ENCODE measurements around the gene TRMT1L. TPM values are rescaled to one million over a fixed set of nuclear protein-coding genes. Genes with fewer than 3 reads are reported as not detected.

The TRMT1L gene
- total and polyA plus RNA-seq, 10 of the 15 experiments (the other 5 are each of a cell fraction or from before 2014, with no cell fraction given) = 3.5 to 35.2 (median 16.9) TPM

GRCh38 chr1:185159966-185160365 is 3.2 kb upstream of the TRMT1L start:
- H3K27me3 ChIP-seq (replicated peaks in 1 of 2; ENCODE audit: control insufficient read depth in 2 of 2, insufficient read depth in 2 of 2, low read length in 1 of 2) = no peaks in the 10 kb centered on the region
- POLR2A ChIA-PET = no interaction called here
- no TSS peak for BruUV-seq (replicated peaks)
- WGBS (ENCODE audit: insufficient coverage, insufficient replicate concordance, low lambda C conversion rate, missing lambda C conversion rate) = 3% methylated on average over 3 of the region's 3 CpGs
- in situ Hi-C loops (cut with MboI) (loop anchor here (5.0 kb wide), 1 partner anchor 353 kb away; no protein-coding TSS in a partner anchor), intact Hi-C loops (cut with micrococcal nuclease; ENCODE audit: unreplicated experiment) (loop anchor here (5.0 kb wide), 3 partner anchors 113 to 403 kb away; partner anchors contain the start of genes IVNS1ABP and RNF2)
- H3K4me2 ChIP-seq (ENCODE audit: control insufficient read depth, insufficient read depth) = no peak overlapping the region
- no peaks in the 10 kb centered on the region for H4K20me1 ChIP-seq (ENCODE audit: control insufficient read depth, insufficient read depth)
- no peaks in the 10 kb centered on the region for H3K9me3 ChIP-seq (replicated peaks; ENCODE audit: control insufficient read depth, insufficient read depth, low read length)
- no peaks in the 10 kb centered on the region for H3K36me3 ChIP-seq (ENCODE audit: control insufficient read depth in 2 of 2, insufficient read depth in 2 of 2, low read length in 1 of 2)
- no peak overlapping the region for H3K9ac ChIP-seq (ENCODE audit: control insufficient read depth, insufficient read depth, low read length)
- no peak overlapping the region; the same call in 1 of the 2 replicates for H2AFZ ChIP-seq (ENCODE audit: control insufficient read depth, low read depth, low read length)
- DNase-seq (ENCODE audit: low read depth, low spot score) = peak; percentile 28
- ATAC-seq = no peak
- no peak for FAIRE-seq
- CTCF ChIA-PET = interaction anchor here (1.0 to 9.5 kb wide), 2 partner anchors 9 to 521 kb away, joined by 3 to 121 read pairs; no protein-coding TSS in a partner anchor
- peaks cover 18% of the 10 kb centered on the region for H3K79me2 ChIP-seq (ENCODE audit: control insufficient read depth, insufficient read depth, low read length)
- H3K4me3 ChIP-seq = no peak overlapping the region; the same call in 1 of the 2 replicates
- RAD21 ChIA-PET (ENCODE audit: unreplicated experiment) = interaction anchor here (0.6 kb wide), 1 partner anchor 10 kb away, joined by 3 read pairs; no protein-coding TSS in a partner anchor
- no peak overlapping the region for H3K27ac ChIP-seq (ENCODE audit: control insufficient read depth, insufficient read depth)
- H3K4me1 ChIP-seq (ENCODE audit: control insufficient read depth, insufficient read depth, low read length) = peaks cover 13% of the 10 kb centered on the region; the same call in 1 of the 2 replicates
- SMC1A ChIA-PET (ENCODE audit: uncharacterized antibody, unreplicated experiment) = interaction anchor here (4.1 kb wide), 1 partner anchor 9 kb away, joined by 39 read pairs; no protein-coding TSS in a partner anchor
- TF ChIP-seq POLR2AphosphoS2 (IDR thresholded peaks at IDR 0.05; ENCODE audit: low read depth, low read length) (no peak), NRF1 (conservative IDR thresholded peaks at IDR 0.05; ENCODE audit: low read depth, low read length) (no peak), PKNOX1 (IDR thresholded peaks at IDR 0.05) (no peak), LARP7 (IDR thresholded peaks at IDR 0.05) (no peak), NKRF (conservative IDR thresholded peaks at IDR 0.05) (no peak), SIN3A (IDR thresholded peaks at IDR 0.05; ENCODE audit: low read depth, low read length) (no peak), CTCF (IDR thresholded peaks at IDR 0.05 in 2 of 3, conservative IDR thresholded peaks at IDR 0.05 in 1 of 3; ENCODE audit: control insufficient read depth in 2 of 3, extremely low read depth in 1 of 3, insufficient read depth in 1 of 3, low read depth in 3 of 3, low read length in 3 of 3) (no peak), SPI1 (IDR thresholded peaks at IDR 0.05; ENCODE audit: borderline replicate concordance, insufficient read depth, low read depth, low read length) (no peak), BCLAF1 (IDR thresholded peaks at IDR 0.05) (no peak), RELB (IDR thresholded peaks at IDR 0.05; ENCODE audit: low read depth) (peak; percentile 77; the same call in 1 of the 2 replicates), BRCA1 (IDR thresholded peaks at IDR 0.05; ENCODE audit: low read depth, low read length) (no peak), SP1 (IDR thresholded peaks at IDR 0.05; ENCODE audit: low read depth, low read length) (no peak), NFXL1 (IDR thresholded peaks at IDR 0.05; ENCODE audit: borderline replicate concordance) (no peak), PAX5 (IDR thresholded peaks at IDR 0.05; ENCODE audit: borderline replicate concordance, low read depth, low read length) (no peak)
